OCI-LY7 (cell line): ENCODE measurements around the gene KNDC1.

ENCODE experiments used
- CTCF ChIP-seq: fragments of 200-600 bp; sonication (generic); conservative IDR thresholded peaks from 2 replicates; pipeline ENCODE4 v1.5.1; 2014; ENCODE audit warnings: mild to moderate bottlenecking, antibody characterized with exemption, low read length, moderate library complexity, mixed read lengths
- EZH2phosphoT487 ChIP-seq: fragments of 200-600 bp; sonication (generic); IDR thresholded peaks from 2 replicates; pipeline ENCODE4 v1.6.1; 2018; ENCODE audit warnings: low read depth, borderline replicate concordance, mild to moderate bottlenecking, mixed run types, antibody characterized with exemption, low read length, moderate library complexity, mixed read lengths

- no peak for TF ChIP-seq CTCF
- TF ChIP-seq EZH2phosphoT487, result no peak
Observed at GRCh38 chr10:133262696-133263095, 102.7 kb downstream of the KNDC1 start.
